ENCODE measurements around the gene DNAJB2.
"Not testable (repeated sequence)": the region's sequence is repeated elsewhere in the genome, so short reads cannot be mapped to it uniquely, and the experiment has no call there.

GRCh38 chr2:219287116-219287440 lies 7.9 kb downstream of the DNAJB2 start:
- TF ChIP-seq POLR2A, CTCF, POLR2AphosphoS5 (IDR thresholded peaks at IDR 0.05): not testable (repeated sequence)
